Fibroblast of lung (primary cell): ENCODE measurements around the gene CRACR2B.

Experiments
- EZH2 ChIP-seq: IDR thresholded peaks from 2 replicates; pipeline ENCODE4 v1.5.1; 2012; ENCODE audit warnings: low read length, control low read depth, mild to moderate bottlenecking; ENCODE audit errors: missing control alignments
- TF ChIP-seq, protein P1 (sequence below), 2 donors: IDR thresholded peaks in 1 of 2; conservative IDR thresholded peaks in 1 of 2; 1 replicate in 1 of 2; 2 replicates in 1 of 2; pipeline ENCODE4 v1.5.1; 2011 to 2012; ENCODE audit warnings: low read length in 2 of 2, control low read depth in 1 of 2, inconsistent platforms in 1 of 2, low read depth in 1 of 2, mild to moderate bottlenecking in 1 of 2

DNA sequence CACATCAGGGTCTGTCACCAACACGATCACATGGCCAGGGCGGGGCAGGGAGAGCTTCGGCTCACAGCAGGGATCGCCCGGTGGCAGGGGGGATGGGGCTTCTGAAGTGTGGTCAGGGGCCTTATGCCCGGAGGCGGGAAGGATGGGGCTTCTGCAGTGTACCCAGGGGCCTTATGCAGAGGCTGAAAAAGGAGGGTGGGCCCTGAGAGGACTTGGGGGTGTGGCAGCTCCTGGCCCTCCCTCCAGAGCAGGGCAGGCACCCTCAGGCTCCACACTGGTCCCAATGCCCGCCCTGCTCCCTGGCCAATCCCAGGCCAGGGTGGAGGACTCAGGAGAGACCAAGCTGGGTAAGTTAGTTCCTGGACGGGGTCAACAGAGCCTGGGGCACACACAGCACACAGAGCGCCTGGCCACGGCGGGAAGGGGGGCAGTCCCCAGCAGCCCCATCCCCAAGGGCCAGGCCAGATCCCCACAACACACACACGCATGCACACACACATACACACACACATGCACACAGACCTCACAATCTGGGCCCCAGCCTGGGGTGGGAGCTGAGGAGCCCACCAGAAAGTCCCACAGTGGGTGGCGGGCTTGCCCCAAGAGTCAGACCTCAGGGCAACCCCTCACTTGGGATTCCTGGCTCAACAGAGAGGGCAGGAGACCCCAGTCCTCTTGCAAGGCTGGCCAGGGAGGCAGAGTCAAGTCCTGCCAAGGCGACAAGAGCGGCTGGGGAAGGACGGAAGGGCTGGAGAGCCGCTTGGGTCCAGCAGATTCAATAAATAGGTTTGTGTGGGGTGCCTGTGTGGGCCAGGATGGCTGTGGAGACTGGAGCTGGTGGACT is 36.8 kb upstream of the CRACR2B start:
- TF ChIP-seq, protein P1, sequence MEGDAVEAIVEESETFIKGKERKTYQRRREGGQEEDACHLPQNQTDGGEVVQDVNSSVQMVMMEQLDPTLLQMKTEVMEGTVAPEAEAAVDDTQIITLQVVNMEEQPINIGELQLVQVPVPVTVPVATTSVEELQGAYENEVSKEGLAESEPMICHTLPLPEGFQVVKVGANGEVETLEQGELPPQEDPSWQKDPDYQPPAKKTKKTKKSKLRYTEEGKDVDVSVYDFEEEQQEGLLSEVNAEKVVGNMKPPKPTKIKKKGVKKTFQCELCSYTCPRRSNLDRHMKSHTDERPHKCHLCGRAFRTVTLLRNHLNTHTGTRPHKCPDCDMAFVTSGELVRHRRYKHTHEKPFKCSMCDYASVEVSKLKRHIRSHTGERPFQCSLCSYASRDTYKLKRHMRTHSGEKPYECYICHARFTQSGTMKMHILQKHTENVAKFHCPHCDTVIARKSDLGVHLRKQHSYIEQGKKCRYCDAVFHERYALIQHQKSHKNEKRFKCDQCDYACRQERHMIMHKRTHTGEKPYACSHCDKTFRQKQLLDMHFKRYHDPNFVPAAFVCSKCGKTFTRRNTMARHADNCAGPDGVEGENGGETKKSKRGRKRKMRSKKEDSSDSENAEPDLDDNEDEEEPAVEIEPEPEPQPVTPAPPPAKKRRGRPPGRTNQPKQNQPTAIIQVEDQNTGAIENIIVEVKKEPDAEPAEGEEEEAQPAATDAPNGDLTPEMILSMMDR (conservative IDR thresholded peaks at IDR 0.05 in 1 of 2, IDR thresholded peaks at IDR 0.05 in 1 of 2; ENCODE audit: low read depth in 1 of 2, low read length in 2 of 2) = no peak
- TF ChIP-seq EZH2 = no peak
